HG02759 (cell line): ENCODE data around the gene PDK2.
A peak's percentile ranks its signal among the peaks of the same experiment; 100 is the strongest.

ENCODE experiments used
- ATAC-seq: cut with Tn5 transposase; IDR thresholded peaks from one replicate; pipeline ENCODE4 v1.9.1; 2021; ENCODE audit warnings: mild to moderate bottlenecking, moderate library complexity; ENCODE audit not compliant: unreplicated experiment

Gene PDK2

GRCh38 chr17:50133769-50134099 is 38.6 kb downstream of the PDK2 start:
- no peak for ATAC-seq

GRCh38 chr17:50134206-50135110 is 39.3 kb downstream of the PDK2 start:
- no peak for ATAC-seq

GRCh38 chr17:50135316-50136095 is 40.4 kb downstream of the PDK2 start:
- ATAC-seq = no peak

GRCh38 chr17:50136096-50136687 is 41.0 kb downstream of the PDK2 start:
- ATAC-seq = no peak

- ATAC-seq = no peak
Measured at GRCh38 chr17:50137042-50137441, 41.9 kb downstream of the PDK2 start.

- ATAC-seq = no peak
Measured at GRCh38 chr17:50139185-50139783, 44.1 kb downstream of the PDK2 start.

- peak; percentile 79 for ATAC-seq
Measured at GRCh38 chr17:50139950-50140885, 45.1 kb downstream of the PDK2 start.

GRCh38 chr17:50141026-50141744 is 46.0 kb downstream of the PDK2 start:
- no peak for ATAC-seq

- no peak for ATAC-seq
Measured at GRCh38 chr17:50141745-50142110, 46.6 kb downstream of the PDK2 start.

GRCh38 chr17:50143461-50144176 is 48.5 kb downstream of the PDK2 start:
- no peak for ATAC-seq

GRCh38 chr17:50144355-50144754 is 49.2 kb downstream of the PDK2 start:
- ATAC-seq = no peak

GRCh38 chr17:50144845-50145531 is 49.8 kb downstream of the PDK2 start:
- no peak for ATAC-seq

GRCh38 chr17:50145532-50146229 is 50.5 kb downstream of the PDK2 start:
- ATAC-seq = no peak

GRCh38 chr17:50146230-50146926 is 51.2 kb downstream of the PDK2 start:
- no peak for ATAC-seq

GRCh38 chr17:50146927-50147665 is 51.9 kb downstream of the PDK2 start:
- no peak for ATAC-seq

- ATAC-seq = no peak
Measured at GRCh38 chr17:50147841-50148225, 52.7 kb downstream of the PDK2 start.
